Measurements from ENCODE around the gene BCKDK. TPM values are rescaled to one million over a fixed set of nuclear protein-coding genes. Genes with fewer than 3 reads are reported as not detected.
A peak's percentile ranks its signal among the peaks of the same experiment; 100 is the strongest.

Gene BCKDK
- total and polyA plus RNA-seq, 2 of the 13 experiments (the other 11 are each of a cell fraction or from before 2014, with no cell fraction given) = 24.9 to 42.6 TPM

GRCh38 chr16:31142109-31143010, 34.2 kb downstream of the BCKDK start (continued):
- peak; percentile 39 for TF ChIP-seq RBM39 (IDR thresholded peaks at IDR 0.05; ENCODE audit: low read depth, low read length, poor library complexity, severe bottlenecking)
- peak; percentile 39; the same call in 1 of the 2 replicates for TF ChIP-seq ZFP91 (CRISPR knock-in tag; IDR thresholded peaks at IDR 0.05; ENCODE audit: borderline replicate concordance)
- no peak for TF ChIP-seq SATB2 (CRISPR knock-in tag; IDR thresholded peaks at IDR 0.05)
- TF ChIP-seq ZNF652 (CRISPR knock-in tag; IDR thresholded peaks at IDR 0.05; ENCODE audit: borderline replicate concordance, low read depth) = peak; percentile 44; the same call in 1 of the 2 replicates
- TF ChIP-seq POLR2AphosphoS2 (IDR thresholded peaks at IDR 0.05; ENCODE audit: low read depth, low read length) = no peak
- TF ChIP-seq, protein P1, sequence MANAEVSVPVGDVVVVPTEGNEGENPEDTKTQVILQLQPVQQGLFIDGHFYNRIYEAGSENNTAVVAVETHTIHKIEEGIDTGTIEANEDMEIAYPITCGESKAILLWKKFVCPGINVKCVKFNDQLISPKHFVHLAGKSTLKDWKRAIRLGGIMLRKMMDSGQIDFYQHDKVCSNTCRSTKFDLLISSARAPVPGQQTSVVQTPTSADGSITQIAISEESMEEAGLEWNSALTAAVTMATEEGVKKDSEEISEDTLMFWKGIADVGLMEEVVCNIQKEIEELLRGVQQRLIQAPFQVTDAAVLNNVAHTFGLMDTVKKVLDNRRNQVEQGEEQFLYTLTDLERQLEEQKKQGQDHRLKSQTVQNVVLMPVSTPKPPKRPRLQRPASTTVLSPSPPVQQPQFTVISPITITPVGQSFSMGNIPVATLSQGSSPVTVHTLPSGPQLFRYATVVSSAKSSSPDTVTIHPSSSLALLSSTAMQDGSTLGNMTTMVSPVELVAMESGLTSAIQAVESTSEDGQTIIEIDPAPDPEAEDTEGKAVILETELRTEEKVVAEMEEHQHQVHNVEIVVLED (CRISPR knock-in tag; IDR thresholded peaks at IDR 0.05; ENCODE audit: borderline replicate concordance) = peak; percentile 85
- peak; percentile 97; the same call in 1 of the 3 replicates for TF ChIP-seq MXI1 (IDR thresholded peaks at IDR 0.05; ENCODE audit: borderline replicate concordance, low read depth, low read length)
- TF ChIP-seq ZNF547 (CRISPR knock-in tag; IDR thresholded peaks at IDR 0.05) = peak; percentile 81
- TF ChIP-seq, protein P2, sequence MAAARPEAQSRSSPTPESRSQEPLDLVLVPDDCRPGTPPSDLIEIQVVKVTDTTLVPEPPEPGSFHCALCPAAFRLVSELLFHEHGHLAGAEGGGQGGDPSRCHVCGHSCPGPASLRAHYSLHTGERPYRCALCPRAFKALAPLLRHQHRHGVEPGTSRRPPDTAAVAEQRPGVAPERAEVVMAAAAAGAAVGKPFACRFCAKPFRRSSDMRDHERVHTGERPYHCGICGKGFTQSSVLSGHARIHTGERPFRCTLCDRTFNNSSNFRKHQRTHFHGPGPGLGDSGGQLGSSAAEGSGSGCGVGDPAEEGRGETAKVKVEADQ (CRISPR knock-in tag; IDR thresholded peaks at IDR 0.05; ENCODE audit: borderline replicate concordance) = peak; percentile 88; the same call in 1 of the 2 replicates
- peak; percentile 69; the same call in 1 of the 2 replicates for TF ChIP-seq ZNF44 (CRISPR knock-in tag; IDR thresholded peaks at IDR 0.05)
- TF ChIP-seq ZNF775 (CRISPR knock-in tag; IDR thresholded peaks at IDR 0.05; ENCODE audit: borderline replicate concordance) = no peak
- TF ChIP-seq DNMT1 (CRISPR knock-in tag; IDR thresholded peaks at IDR 0.05) = peak; percentile 78; the same call in 1 of the 2 replicates
- peak; percentile 71 for TF ChIP-seq RXRA (CRISPR knock-in tag; IDR thresholded peaks at IDR 0.05)
- TF ChIP-seq, protein P3, sequence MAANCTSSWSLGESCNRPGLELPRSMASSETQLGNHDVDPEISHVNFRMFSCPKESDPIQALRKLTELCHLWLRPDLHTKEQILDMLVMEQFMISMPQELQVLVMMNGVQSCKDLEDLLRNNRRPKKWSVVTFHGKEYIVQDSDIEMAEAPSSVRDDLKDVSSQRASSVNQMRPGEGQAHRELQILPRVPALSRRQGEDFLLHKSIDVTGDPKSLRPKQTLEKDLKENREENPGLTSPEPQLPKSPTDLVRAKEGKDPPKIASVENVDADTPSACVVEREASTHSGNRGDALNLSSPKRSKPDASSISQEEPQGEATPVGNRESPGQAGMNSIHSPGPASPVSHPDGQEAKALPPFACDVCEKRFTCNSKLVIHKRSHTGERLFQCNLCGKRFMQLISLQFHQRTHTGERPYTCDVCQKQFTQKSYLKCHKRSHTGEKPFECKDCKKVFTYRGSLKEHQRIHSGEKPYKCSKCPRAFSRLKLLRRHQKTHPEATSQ (CRISPR knock-in tag; IDR thresholded peaks at IDR 0.05; ENCODE audit: borderline replicate concordance) = no peak; the same call in 1 of the 2 replicates
- peak; percentile 51; the same call in 1 of the 2 replicates for TF ChIP-seq HCFC1 (IDR thresholded peaks at IDR 0.05; ENCODE audit: low read depth, low read length)
- peak; percentile 43; the same call in 1 of the 2 replicates for TF ChIP-seq ZNF619 (CRISPR knock-in tag; IDR thresholded peaks at IDR 0.05)
- peak; percentile 91 for TF ChIP-seq SAP130 (CRISPR knock-in tag; IDR thresholded peaks at IDR 0.05; ENCODE audit: low read depth)
- no peak for TF ChIP-seq SUZ12 (IDR thresholded peaks at IDR 0.05; ENCODE audit: low read depth, low read length)
- peak; percentile 26 to 27; a peak in 1 of 4 replicates for TF ChIP-seq EP300 (IDR thresholded peaks at IDR 0.05; ENCODE audit: low read depth in 2 of 2, low read length in 2 of 2)
- TF ChIP-seq EP300 (CRISPR knock-in tag; IDR thresholded peaks at IDR 0.05; ENCODE audit: borderline replicate concordance) = peak; percentile 33; the same call in 1 of the 2 replicates
